Daoy (cell line): Measurements from ENCODE around the gene KLF2. TPM values are rescaled to one million over a fixed set of nuclear protein-coding genes. Genes with fewer than 3 reads are reported as not detected.
A peak's percentile ranks its signal among the peaks of the same experiment; 100 is the strongest.
"Not testable (repeated sequence)": the region's sequence is repeated elsewhere in the genome, so short reads cannot be mapped to it uniquely, and the experiment has no call there.

Experiments
- DNase-seq: peaks from one replicate; pipeline ENCODE4 v3.0.0-alpha.2; 2015; ENCODE audit warnings: low read depth
- total RNA-seq: library from RNA; depleted of rRNA; stranded (reverse); fragments of >200 nt; shearing (Covaris generic); gene quantifications from 2 replicates; pipeline ENCODE4 v1.2.3, GENCODE V29; 2014

Gene KLF2
- total RNA-seq, 1 experiment from 2014 or later = 1.9 TPM

DNA sequence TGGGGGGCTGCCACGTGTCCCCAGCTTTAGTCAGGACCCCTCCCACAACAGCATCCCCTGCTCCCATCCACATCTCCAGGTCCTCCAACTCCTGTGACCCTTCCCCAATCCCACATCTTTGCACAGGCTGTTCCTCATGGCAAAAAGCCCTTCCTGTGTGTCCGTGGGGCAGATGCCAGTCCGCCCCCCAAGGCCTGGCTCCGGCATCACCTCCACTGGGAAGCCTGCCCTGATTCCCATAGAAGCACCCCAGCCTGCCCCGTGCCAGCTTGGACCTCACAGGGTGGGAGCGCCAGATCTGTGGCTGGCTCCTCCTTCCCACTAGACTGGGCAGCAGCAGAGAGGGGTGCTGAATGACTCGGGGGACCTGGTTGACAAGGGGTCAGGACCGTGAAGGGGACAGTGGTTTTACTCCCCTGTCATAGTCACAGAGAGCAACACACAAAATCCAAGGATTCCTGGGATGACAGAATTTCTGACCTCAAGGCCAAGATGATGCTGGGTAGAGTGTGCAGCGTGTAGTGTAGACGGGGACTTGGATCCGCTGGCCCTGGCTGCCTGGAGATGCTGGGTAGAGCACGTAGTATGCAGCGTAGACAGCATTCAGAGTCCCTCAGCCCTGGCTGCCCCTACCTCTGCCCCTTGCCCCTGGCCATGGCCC lies 13.3 kb downstream of the KLF2 start:
- DNase-seq = no peak

DNA sequence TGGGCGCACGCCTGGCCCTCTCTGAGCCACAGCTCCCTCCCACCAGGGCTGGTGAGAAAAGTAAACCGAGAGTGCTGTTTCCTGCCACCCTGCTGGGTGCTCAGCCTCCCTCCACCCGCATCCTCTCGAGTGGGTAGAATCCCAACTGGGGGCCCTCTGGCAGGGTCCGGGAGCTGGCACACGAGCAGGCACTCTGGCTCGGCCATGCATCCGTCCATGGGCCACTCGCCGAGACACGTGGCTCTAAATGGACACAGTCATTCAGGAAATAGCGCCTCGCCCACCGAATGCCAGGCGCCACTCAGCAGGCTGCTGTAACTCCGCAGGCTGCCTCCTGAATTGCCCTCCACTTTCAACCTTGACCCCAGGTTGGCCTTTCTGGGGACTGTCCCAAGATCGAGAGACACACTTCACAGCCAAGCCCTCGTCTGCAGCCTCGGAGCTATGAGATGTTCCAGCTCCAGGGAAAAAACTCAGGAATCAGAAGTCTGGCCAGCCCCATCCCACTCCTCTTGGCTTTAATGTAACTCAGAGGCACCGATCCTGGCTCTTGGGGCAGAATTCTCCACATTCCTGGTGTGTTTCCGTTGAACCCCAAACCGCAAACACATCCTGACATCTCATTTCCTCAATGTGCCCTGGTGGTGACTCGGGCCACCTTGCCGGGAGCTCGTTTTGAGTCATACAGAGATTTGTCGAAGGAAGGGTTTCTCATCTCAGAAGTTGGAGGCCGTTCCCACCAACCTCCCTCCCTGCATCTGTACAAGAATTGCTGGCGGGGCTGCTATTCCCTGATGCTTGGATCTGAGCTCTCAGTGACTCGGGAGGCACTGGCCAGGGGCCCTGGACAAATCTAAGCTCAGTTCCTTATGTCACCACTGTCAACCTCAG lies 14.1 kb downstream of the KLF2 start:
- peak; percentile 97 for DNase-seq

DNA sequence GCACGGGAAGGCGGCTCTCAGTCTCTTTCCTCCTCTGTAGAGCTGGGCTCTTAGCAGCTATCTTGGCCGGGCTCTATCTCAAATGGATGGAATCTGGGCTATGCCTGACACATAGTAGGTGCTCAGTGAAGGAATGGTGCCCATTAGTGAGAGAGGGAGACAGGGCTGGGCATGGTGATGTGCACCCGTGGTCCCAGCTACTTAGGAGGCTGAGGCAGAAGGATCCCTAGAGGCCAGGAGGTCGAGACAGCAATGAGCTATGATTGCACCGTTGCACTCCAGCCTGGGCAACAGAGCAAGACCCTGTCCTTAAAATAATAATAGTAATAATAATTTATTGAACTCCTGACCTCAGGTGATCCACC lies 14.7 kb downstream of the KLF2 start:
- no peak for DNase-seq

DNA sequence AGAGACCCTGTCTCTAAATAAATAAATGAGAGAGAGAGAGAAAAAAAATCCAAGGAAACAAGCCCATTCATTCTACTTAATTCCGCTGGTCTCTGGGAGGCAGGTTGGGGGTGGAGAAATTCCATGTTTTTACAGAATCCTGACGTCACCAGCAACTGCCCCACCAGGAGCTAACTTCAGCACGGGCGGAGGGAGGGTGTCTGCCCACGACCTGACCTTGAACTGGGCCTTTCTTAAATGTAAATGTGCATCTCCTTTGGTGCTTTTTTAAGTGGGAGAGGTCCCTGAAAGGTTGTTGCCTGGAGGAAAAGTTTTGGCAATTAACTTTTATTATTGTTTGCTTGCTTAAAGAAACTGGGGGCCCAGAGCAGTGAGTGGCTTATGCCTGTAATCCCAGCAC lies 15.5 kb downstream of the KLF2 start:
- peak; percentile 60 for DNase-seq

DNA sequence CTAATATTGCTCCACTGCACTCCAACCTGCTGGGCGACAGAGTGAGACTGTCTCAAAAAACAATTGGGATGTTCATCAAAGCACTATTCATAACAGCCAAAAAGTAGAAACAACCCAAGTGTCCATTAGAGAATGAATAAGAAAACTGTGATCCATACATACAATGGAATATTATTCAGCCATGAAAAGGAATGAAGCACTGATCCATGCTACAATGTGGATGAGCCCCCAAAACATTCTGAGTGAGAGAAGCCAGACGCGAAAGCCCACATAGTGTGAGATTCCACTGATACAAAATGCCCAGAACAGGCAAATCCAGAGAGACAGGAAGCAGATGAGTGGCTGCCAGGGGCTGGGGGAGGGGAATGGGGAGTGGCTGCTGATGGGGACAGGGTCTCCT lies 16.0 kb downstream of the KLF2 start:
- DNase-seq = no peak

DNA sequence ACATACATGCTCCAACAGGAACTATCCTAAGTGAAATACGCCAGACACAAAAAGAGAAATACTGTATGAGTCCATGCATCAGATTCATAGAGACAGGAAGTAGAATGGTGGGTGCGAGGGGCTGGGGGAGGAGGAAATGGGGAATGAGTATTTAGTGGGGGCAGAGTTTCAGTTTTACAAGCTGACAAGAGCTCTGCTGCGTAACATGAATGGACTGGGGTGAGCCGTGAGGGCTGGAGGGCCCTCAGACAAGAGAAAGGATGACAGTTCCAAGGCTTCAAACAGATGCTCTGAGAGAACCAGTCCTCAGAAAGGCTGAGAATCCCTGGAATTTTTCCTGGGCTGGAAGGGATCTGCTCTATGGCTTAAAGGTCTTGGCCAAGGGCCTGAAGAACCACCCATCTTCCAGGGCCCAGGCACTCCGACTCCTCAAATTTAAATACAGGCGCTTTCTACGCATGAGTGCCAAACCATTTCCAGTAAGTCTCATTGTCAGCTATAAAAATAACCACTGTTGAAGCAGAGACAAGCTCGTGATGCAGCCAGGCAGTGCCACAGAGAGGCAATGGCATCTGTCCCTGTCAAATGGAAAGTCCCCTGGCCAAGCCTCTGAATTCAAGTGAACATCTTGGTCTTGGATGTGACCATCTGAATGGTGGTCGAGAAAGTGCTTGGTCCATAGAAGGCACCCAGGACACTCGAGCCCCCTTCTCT lies 17.5 kb downstream of the KLF2 start:
- no peak for DNase-seq

DNA sequence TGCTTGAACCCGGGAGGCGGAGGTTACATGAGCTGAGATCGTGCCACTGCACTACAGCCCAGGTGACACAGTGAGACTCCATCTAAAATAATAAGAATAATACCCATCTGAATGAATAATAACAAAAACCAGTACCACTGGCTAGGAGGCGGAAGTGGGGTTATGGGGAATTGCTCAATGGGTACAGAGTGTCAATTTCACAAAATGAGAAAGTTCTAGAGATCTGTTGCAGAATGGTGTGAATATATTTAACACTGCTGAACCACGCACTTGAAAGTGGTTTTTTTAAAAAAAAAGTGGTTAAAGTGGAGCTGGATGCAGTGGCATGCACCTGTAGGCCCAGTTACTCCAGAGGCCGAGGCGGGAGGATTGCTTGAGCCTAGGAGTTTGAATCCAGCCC lies 18.5 kb downstream of the KLF2 start:
- DNase-seq = no peak

DNA sequence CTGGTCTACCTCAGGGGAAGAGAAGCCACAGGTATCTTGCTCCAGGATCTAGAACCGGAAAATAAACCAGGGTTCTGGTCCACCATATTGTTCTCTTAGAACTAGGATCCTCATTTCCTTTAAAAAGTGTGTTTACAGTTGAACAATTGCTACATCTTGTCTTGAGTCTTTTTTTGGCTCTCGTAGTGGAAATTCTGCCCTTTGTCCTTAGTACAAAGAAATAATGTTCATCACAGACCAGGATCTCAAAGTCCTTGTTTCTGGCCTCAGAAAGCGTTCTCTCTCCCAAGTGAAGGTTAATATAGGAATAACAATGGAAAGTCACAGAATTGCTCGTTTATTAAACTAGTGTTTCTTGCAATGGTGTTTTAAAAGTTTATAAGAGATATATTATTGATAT lies 20.8 kb downstream of the KLF2 start:
- no peak for DNase-seq

DNA sequence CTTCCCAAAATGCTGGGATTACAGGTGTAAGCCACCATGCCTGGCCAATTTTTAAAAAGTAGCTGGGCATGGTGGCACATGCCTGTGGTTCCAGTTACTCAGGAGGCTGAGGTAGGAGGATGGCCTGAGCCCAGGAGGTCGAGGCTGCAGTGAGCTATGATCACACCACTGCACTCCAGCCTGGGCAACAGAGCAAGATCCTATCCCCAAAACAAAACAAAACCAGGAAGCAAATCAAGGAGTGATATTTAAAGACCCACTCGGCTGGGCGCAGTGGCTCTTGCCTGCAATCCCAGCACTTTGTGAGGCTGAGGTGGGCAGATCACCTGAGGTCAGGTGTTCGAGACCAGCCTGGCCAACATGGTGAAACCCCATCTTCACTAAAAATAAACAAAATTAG lies 22.5 kb downstream of the KLF2 start:
- not testable (repeated sequence) for DNase-seq

DNA sequence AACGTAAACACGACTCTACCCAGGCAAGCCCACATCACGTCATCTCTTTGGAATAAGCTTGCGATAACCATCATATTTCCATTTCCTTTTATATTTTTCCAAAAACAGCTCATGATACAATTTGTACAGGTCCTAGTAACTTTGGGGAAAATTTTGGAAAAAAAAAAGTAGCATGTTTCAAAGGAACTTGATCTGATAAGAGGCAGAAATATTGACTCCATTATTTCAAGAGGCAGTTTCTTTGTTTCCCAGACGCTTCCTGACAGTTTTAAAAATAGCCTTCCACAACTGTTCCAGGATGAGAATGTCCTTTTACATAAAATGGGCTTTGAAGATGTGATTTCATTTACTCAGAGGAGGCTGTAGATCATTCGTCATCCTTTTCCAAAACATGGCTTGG lies 23.1 kb downstream of the KLF2 start:
- DNase-seq = no peak

DNA sequence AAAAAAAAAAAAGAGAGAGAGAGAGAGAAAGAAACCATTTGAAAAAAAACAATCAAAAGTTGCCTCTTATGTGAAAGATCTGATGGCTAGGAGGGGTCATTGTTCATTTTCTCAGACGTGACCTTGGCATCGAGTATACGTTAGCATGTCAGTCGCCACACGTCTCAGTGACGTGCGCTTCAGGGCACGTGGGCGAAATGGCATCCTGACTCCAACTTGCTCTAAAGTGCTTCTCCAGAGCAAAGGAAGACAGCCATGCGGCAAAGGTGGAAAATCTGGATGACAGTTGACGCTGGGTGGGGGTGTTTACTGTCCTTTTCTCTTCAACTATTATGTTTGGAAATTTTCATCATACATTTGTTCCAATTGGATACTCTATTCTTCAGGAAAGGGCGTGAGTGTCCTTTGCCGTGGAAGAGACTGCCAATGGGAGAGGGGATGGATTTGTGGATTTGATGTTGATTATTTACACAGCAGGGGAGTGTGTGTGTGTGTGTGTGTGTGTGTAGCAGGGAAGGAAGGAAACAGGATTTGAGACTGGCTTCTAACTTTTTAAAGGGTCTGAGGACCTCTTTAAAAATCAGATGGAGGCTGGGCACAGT lies 25.0 kb downstream of the KLF2 start:
- no peak for DNase-seq

DNA sequence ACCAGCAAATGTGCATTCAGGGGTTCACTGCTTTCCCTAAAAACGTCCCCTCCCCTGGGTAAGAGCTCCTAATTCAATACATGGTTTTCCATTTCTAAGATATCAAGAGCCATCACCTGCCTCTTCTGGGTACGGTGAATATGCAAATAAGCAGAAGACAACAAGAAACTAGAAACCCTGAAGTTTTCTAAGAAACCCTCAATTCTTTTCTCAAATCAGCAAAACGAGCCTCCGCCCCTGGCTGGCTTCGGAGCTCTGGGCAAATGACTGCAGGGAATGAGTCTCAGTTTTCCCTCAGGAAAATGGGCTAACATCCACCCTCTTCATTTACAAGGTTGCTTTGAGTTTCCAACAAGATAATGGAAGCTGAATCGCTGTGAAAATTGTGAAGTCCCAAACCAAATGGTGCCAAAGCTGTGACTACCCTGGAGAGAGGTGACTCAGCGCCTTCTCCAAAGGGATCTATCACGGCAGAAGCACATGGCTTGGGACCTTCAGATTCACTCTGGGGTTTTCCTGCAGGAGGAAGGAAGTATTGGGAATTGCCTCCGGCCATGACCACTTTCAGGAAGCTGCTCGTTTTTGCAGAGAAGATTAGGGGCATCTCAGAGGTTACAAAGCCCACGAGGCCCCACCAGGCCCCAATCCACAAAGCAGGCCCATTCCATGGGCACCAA lies 26.6 kb downstream of the KLF2 start:
- peak; percentile 79 for DNase-seq

DNA sequence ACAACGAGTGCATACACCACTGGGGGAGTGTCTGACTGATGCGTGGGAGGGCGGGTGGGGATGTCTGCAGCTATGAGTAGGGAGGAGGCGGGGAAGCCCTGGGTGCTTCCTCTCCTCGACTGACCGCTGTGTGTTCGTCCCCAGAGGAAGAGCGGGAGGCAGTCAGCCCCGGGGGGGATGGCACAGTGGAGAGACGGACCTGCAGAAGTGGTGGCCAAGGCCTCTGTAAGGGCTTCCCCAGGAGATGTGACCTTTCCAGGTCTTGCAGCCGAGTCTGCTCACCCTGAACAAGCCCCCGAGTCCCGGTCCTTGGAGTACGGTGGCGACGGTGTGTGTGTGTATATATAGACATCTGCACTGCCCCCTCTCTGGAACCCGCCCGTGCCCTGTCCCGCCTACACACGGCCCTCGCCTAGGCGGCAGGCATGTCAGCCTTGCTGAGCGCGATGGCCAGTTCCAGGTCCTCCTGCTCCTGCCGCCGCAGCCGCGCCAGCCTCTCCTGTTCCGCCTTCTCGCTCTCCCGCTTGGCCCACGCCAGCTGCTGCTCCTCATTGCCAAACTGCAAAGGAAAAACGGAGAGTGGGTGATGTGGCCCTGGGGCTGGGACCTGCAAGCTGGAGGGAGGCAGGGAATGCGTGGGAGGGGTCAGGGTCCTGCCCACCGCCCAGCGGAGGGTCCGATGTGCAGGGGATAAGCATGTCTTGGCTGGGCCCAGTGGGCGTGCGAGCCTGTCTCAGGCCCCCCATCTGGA lies 30.8 kb downstream of the KLF2 start:
- peak; percentile 41 for DNase-seq

DNA sequence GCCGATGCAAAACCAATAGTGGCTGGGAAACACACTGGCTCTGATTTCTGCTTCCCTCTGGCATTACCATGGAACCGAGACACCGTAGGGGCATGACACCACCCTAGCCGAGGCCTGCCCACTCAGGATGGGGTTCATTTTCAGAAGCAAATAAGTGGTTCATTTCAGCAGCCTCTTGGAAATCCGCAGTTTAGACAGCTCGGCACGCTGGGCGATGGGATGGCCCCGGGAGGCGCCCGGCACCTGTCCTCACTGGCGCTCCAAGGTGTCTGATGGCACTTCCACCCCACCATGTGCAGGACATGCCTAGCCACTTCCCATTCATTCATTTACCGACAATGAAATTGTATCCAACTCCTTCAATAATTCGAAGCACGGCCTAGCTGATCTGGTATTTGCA lies 33.8 kb downstream of the KLF2 start:
- no peak for DNase-seq

DNA sequence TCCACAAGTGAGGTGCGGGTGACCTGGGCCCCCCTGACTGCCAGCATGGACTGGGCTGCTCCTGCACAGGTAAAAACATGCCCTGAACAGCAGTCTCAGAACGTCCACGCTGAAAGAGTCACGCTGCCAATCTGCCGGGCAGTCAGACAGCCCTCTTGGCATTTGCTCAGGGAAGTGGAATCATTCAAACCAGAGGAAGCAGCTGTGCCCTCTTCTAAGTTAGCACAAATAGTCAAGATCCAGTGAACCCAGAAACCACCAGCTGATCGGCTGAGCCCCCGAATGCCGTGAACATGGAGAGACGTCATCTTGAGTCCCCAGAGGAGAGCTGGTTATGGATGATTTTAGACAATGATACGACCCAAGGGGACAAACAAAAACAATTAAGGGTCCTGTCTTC lies 34.4 kb downstream of the KLF2 start:
- DNase-seq = no peak

DNA sequence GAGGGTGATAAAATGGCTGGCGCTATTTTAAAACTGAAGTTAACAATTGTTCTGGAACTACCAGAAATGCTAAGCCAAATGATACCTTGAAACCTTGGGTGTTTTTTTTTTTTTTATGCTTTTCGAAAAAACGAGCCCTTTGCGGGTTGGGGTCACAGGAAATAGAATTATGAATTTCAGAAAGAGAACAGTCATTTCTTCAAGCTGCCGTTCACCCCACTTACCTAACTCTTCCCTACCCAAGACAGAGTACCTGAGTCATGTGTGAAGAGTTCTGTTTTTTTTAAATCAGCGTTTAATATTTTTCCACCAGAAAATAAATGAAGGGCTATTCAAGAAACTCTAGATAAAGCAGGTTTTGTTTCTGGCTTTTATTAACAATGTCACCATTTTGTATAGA lies 35.3 kb downstream of the KLF2 start:
- no peak for DNase-seq

DNA sequence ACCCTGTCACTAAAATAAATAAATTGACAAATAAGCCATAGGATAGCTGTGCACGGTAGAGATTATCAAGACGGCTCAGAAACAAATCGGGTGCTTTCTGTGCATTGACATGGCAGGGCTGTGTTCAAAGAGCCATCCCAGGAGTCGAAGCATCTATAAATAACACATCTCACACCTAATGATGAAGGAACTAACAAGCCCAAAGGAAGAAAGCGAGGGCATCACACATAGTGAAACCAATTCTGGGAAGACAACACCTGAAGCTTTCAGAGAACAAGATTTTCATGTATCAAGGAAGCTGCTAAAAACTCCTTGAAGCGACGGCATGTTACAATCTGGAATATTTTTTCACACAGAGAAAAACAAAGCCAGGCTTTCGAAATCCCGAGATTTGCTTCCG lies 36.1 kb downstream of the KLF2 start:
- no peak for DNase-seq

DNA sequence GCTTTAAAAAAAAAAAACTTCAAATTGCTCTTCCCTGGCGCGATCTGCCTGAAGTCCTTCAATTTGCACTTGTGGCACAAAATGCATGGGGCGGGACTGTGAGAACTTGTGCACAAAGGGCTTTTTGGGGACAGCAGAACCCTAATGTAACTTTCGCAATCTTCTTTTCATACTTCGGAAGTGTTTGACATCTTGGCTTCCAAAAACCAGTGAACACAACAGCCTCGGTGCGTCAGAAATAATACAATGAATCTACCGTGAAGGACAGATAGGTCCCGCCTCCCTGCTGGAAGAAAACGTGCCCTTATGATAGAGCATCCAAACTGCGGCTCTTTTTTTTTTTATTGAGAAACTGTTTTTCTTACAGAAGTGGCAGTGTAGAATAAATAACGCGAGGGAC lies 36.6 kb downstream of the KLF2 start:
- DNase-seq = no peak

DNA sequence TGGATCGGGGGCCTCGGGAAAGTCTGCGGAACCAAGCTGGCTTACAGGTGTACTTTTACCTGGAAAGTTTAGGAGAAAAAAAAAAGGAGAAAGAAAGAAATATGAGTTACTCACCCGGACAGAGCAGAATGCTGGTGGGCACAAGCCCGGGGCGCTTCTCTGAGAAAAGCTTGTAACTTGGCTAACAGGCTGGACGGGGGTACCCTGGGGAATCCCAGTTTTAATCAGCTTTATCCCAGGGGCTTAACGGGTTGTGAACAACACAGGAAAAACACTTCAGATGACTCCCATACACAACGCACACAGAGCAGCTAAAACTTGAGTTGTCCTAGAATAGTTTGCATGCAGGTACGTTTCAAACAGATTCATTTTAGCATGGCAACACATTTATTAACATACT lies 37.3 kb downstream of the KLF2 start:
- DNase-seq = no peak

DNA sequence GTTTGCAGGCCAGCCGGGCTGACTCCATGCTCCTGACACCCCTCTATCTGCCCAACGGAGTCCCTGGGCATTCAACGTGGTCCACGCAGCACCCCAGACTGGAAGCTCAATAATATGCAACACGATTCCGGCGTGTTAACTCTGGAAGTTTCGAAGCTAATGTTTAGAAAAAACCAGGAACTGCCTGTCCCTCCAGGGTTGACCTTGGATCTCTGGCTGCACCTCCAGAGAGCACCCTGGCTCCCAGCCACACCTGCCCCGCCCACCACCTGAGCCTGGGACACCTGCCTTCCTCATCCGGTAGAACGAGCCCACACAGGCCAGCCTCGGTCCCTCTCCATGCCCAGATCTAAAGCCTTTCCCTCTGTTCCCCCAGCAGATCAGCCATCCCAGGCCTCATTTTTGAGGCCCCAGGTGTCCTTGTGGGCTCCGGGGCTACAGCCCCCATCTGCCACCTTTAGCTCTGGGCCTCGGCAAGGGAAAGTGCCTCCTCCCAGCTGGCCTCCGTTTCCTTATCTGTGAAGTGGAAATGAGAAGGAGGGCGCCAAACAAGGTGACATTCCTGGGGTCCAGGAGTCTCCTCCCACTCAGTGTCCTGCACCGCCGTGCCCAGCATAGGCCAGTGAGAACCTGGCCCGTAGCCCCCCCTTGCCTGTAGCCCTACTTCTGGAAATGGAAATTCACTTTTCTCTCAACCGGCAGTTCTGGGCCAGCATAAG lies 38.7 kb downstream of the KLF2 start:
- DNase-seq = no peak

DNA sequence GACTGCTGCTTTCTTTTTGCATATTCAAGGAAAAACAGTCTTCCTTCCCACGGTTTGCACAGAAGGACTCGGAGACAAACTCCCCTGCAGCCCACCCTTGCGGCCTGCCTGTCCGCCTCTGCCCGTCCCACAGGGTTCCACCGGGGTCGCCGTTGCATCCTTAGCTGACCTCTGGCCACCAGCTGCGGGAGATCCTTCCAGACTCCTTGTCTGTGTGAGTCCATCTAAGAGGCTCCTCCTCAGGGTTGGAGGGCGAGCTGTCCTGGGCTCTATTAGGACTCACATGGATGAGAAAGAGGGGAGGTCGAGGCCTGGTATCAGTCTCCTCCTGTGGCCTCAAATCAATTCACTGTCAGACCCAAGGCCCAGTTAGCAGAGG lies 39.2 kb downstream of the KLF2 start:
- DNase-seq = no peak
